ENCODE data around the gene MAT2A. TPM values are rescaled to one million over a fixed set of nuclear protein-coding genes. Genes with fewer than 3 reads are reported as not detected.

The MAT2A gene
- total RNA-seq, 6 donors from 2014 or later, result 108 to 219 (median 168) TPM

- Histone ChIP-seq H3K4me1 (peaks cover 48 to 81% (median 68%) of the 10 kb centered on the region in 4 donors), H3K27ac (peak overlapping the region; percentile 90 to 97 (median 96)), H3K36me3 (peaks cover 0 to 20% (median 10%) of the 10 kb centered on the region in 4 donors), H3K27me3 (no peaks in the 10 kb centered on the region), H3K4me3 (peak overlapping the region; percentile 5 to 60 (median 54)), H3K9me3 (no peaks in the 10 kb centered on the region)
- no peak for TF ChIP-seq CTCF (IDR thresholded peaks at IDR 0.05)
- peak in 2 of 4 donors; percentile 32 to 70 for TF ChIP-seq POLR2A (IDR thresholded peaks at IDR 0.05)
- peak; percentile 63 to 77 for TF ChIP-seq POLR2AphosphoS5 (IDR thresholded peaks at IDR 0.05)
- TF ChIP-seq EP300 (IDR thresholded peaks at IDR 0.05), result peak in 1 of 4 donors; percentile 17
- DNase-seq (peak; percentile 79 to 85), ATAC-seq (ENCODE audit: low FRiP score in 2 of 2) (peak; percentile 81 to 84)
- 11 to 24% methylated on average over 14 to 19 of the region's 19 CpGs for WGBS, 2 donors
Observed at GRCh38 chr2:85578243-85579180, 39.5 kb downstream of the MAT2A start.

GRCh38 chr2:85579266-85579935 is 40.4 kb downstream of the MAT2A start:
- TF ChIP-seq POLR2A (IDR thresholded peaks at IDR 0.05) (no peak), EP300 (IDR thresholded peaks at IDR 0.05) (no peak), POLR2AphosphoS5 (IDR thresholded peaks at IDR 0.05) (no peak), CTCF (IDR thresholded peaks at IDR 0.05) (no peak)
- no peaks in the 10 kb centered on the region for H3K9me3 ChIP-seq
- WGBS, 2 donors, result 35% methylated on average over 3 to 6 of the region's 6 CpGs
- peak overlapping the region; percentile 90 to 97 (median 96) for H3K27ac ChIP-seq
- H3K36me3 ChIP-seq, result peaks cover 0 to 20% (median 10%) of the 10 kb centered on the region in 4 donors
- DNase-seq (peak in 1 of 2 donors; percentile 67), ATAC-seq (ENCODE audit: low FRiP score in 2 of 2) (peak in 1 of 2 donors; percentile 36)
- H3K4me1 ChIP-seq, result peaks cover 56 to 88% (median 76%) of the 10 kb centered on the region in 4 donors
- peak overlapping the region in 3 of 4 donors; percentile 49 to 60 (median 60) for H3K4me3 ChIP-seq
- H3K27me3 ChIP-seq, result no peaks in the 10 kb centered on the region

GRCh38 chr2:85580206-85580605 is 41.2 kb downstream of the MAT2A start:
- Histone ChIP-seq H3K4me3 (peak overlapping the region in 1 of 4 donors; percentile 60), H3K27ac (peak overlapping the region; percentile 90 to 97 (median 96)), H3K36me3 (peaks cover 0 to 20% (median 10%) of the 10 kb centered on the region in 4 donors), H3K4me1 (peaks cover 64 to 89% (median 83%) of the 10 kb centered on the region in 4 donors), H3K27me3 (no peaks in the 10 kb centered on the region), H3K9me3 (no peaks in the 10 kb centered on the region)
- TF ChIP-seq POLR2A (IDR thresholded peaks at IDR 0.05) (no peak), POLR2AphosphoS5 (IDR thresholded peaks at IDR 0.05) (no peak), EP300 (IDR thresholded peaks at IDR 0.05) (no peak), CTCF (IDR thresholded peaks at IDR 0.05) (no peak)
- WGBS, 2 donors, result 71 to 90% methylated on average over 2 to 3 of the region's 3 CpGs
- DNase-seq (no peak), ATAC-seq (ENCODE audit: low FRiP score in 2 of 2) (no peak)

- no peak for ATAC-seq (ENCODE audit: low FRiP score in 2 of 2)
- Histone ChIP-seq H3K9me3 (no peaks in the 10 kb centered on the region), H3K27me3 (no peaks in the 10 kb centered on the region), H3K4me3 (no peak overlapping the region), H3K4me1 (peaks cover 78 to 92% (median 89%) of the 10 kb centered on the region in 4 donors), H3K27ac (peak overlapping the region; percentile 89 to 97 (median 96)), H3K36me3 (peaks cover 0 to 20% (median 10%) of the 10 kb centered on the region in 4 donors)
- no peak for TF ChIP-seq CTCF (IDR thresholded peaks at IDR 0.05)
- no peak for TF ChIP-seq EP300 (IDR thresholded peaks at IDR 0.05)
- no peak for TF ChIP-seq POLR2AphosphoS5 (IDR thresholded peaks at IDR 0.05)
- TF ChIP-seq POLR2A (IDR thresholded peaks at IDR 0.05), result no peak
- 52 to 74% methylated on average over 1 of the region's 1 CpG for WGBS, 2 donors
- no peak for DNase-seq
Observed at GRCh38 chr2:85582492-85582891, 43.5 kb downstream of the MAT2A start.

Data from upper lobe of left lung (tissue), 6 donors.